Bone marrow (tissue), 2 donors: ENCODE data around the gene MIP.
A peak's percentile ranks its signal among the peaks of the same experiment; 100 is the strongest.
"Not testable (repeated sequence)": the region's sequence is repeated elsewhere in the genome, so short reads cannot be mapped to it uniquely, and the experiment has no call there.

Experiments used
- DNase-seq, 2 donors: peaks; one replicate each; lab custom pipeline; 2025; lab: John Stamatoyannopoulos, UW

Gene MIP

GRCh38 chr12:56468216-56469006 is 14.0 kb upstream of the MIP start, which contains the start of gene SPRYD4:
Gene SPRYD4, plus strand, starts transcription at chr12:56468578. Its CDS starts 14 bp downstream, at chr12:56468592.
- DNase-seq = peak; percentile 71 to 87

- DNase-seq = no peak
These were observed 8.1 kb upstream of the MIP start for GRCh38 chr12:56462565-56462964.

GRCh38 chr12:56461235-56462159 is 7.0 kb upstream of the MIP start:
- no peak for DNase-seq

GRCh38 chr12:56457817-56458216 is 3.4 kb upstream of the MIP start:
- no peak for DNase-seq

GRCh38 chr12:56451147-56451546 is 3.3 kb downstream of the MIP start:
- no peak for DNase-seq

GRCh38 chr12:56450241-56450640 is 4.2 kb downstream of the MIP start:
- DNase-seq = no peak

- DNase-seq = no peak
These were observed 4.9 kb downstream of the MIP start for GRCh38 chr12:56449622-56449984.

- peak; percentile 90 to 99 for DNase-seq
These were observed 5.4 kb downstream of the MIP start, which contains the start of gene TIMELESS for GRCh38 chr12:56448860-56449621. Gene TIMELESS, minus strand, starts transcription at chr12:56449426. Its CDS starts 15,256 bp downstream, at chr12:56434170.

- DNase-seq = not testable (repeated sequence)
These were observed 11.2 kb downstream of the MIP start for GRCh38 chr12:56443208-56443607.

- DNase-seq = no peak
These were observed 16.9 kb downstream of the MIP start for GRCh38 chr12:56437430-56438176.

- DNase-seq = no peak
These were observed 19.6 kb downstream of the MIP start for GRCh38 chr12:56434828-56435227.

- DNase-seq = no peak
These were observed 22.6 kb downstream of the MIP start for GRCh38 chr12:56431850-56432249.

GRCh38 chr12:56431288-56431687 is 23.2 kb downstream of the MIP start:
- DNase-seq = no peak

- no peak for DNase-seq
These were observed 28.5 kb downstream of the MIP start for GRCh38 chr12:56425940-56426438.

- no peak for DNase-seq
These were observed 29.3 kb downstream of the MIP start for GRCh38 chr12:56425193-56425592.

- no peak for DNase-seq
These were observed 34.0 kb downstream of the MIP start for GRCh38 chr12:56420411-56420810.

GRCh38 chr12:56417739-56418138 is 36.7 kb downstream of the MIP start:
- no peak for DNase-seq

- no peak for DNase-seq
These were observed 40.1 kb downstream of the MIP start for GRCh38 chr12:56414401-56414800.

GRCh38 chr12:56413392-56413791 is 41.1 kb downstream of the MIP start:
- DNase-seq = no peak

GRCh38 chr12:56411781-56412639 is 42.4 kb downstream of the MIP start:
- DNase-seq = no peak
